Testis (tissue), 2 donors: ENCODE results near the gene OVAAL.

Experiments used
- CTCF ChIP-seq, 3 experiments: fragments of 450-650 bp in 2 of 3; fragments of 200-600 bp in 1 of 3; sonication (generic) in 1 of 3; IDR thresholded peaks; one replicate each; pipeline ENCODE4 v1.5.1; 2016 to 2019; ENCODE audit warnings: antibody characterized with exemption in 3 of 3, mild to moderate bottlenecking in 2 of 3, moderate library complexity in 1 of 3
- POLR2A ChIP-seq: fragments of 450-650 bp; IDR thresholded peaks from one replicate; pipeline ENCODE4 v1.6.1; 2017; ENCODE audit warnings: antibody characterized with exemption, mild to moderate bottlenecking, moderate library complexity

DNA sequence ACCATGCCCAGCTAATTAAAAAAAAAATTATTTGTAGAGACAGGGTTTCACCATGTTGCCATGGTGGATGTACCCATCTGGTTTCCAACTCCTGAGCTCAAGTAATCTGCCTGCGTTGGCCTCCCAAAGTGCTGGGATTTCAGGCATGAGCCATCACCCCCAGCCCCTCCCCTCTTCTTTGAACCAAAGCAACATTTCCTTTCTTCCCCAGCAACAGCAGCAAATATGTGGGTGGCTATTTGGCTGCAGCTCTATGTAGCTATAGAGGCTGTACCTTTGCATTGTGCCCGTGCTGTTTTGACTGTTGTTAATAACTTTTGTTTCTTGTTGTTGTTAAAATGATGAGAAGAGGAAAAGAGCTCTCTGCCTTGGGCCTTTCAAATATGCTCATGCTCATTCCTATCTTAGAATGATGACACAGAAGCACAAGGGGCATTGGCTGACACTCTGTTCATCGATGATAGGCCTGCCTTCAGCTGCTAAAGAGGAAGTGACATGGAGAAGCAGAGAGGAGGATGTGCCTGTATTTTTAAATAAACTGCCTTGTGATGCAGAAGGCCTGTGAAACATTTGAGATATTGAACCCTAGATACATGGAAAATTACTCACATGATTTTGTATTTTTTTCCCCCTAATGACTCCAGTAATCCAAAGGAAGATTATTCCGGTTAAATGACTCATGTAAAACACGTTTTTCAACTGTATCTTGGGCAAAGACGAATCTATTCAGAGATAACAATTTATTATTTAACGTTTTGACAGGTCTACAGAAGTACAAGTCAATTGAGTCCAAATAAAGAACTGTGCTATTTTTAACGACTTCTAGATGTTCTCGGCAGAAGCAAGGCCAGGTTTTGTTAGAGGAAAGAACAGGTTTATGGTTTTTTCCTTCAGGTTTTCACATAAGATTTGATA lies 52.5 kb downstream of the OVAAL start:
- no peak for TF ChIP-seq CTCF (IDR thresholded peaks at IDR 0.05)
- no peak for TF ChIP-seq POLR2A
